ENCODE measurements around the gene AUTS2. TPM values are rescaled to one million over a fixed set of nuclear protein-coding genes. Genes with fewer than 3 reads are reported as not detected.

Gene AUTS2
- total RNA-seq, 1 donor from 2014 or later: 119 TPM

DNA sequence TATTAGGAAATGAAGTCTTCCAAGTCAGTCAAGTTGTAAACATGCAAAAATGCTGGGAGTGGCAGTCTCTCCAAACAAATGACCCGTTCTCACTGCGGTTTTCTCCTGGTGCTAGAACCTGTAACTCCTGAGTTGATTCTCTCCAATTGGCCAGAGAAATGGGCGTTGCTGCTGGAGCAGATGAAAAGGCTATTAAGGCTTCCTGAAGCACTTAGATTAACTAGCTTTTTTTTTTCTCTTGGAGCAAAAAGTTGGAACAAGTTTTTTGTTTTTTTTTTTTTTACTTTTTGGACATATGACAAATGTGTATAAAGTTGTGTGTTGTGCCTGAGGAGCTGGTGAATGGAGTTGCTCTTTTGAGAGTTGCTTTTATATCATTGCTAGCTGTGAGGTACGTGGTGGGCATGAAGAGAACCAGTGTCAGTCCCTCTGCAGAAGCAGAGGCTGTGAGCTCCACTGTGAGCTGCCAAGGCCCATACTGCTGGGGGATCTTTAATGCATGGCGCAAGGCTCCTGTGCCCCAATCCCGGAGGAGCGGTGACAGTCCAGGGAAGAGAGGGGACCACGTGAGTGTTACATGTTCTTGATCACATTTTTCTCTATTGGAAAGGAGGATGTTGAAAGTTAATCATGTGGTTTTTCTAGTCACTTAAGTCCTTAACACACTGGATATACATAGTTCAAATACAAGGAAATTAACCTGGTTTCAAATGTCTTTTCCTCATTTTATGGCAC is 1140.0 kb downstream of the AUTS2 start:
- DNase-seq (ENCODE audit: low spot score): peak; percentile 67

GRCh38 chr7:70739646-70740210 is 1141.5 kb downstream of the AUTS2 start:
- no peak for DNase-seq (ENCODE audit: low spot score)

DNA sequence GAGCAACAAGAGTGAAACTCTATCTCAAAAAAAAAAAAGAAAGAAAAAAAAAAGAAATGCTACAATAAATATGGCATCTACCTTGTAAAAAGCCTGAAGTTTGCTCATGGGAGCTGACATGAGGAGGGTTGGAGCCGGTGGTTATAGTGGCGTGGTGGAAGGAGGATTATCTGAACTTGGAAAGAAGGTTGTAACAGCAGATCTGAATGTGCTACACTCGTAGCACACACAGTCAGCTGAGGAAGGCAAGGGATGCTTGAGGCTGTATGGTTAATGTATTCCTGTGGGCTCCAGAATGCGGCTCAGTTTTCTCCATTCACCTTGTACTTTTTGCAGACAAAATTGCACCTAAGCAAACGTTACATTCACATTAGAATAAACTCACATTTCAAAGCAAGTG is 1143.4 kb downstream of the AUTS2 start:
- DNase-seq (ENCODE audit: low spot score): no peak

- no peak for DNase-seq (ENCODE audit: low spot score)
Measured at GRCh38 chr7:70743531-70744325, 1145.5 kb downstream of the AUTS2 start.

- DNase-seq (ENCODE audit: low spot score): no peak
Measured at GRCh38 chr7:70744492-70744891, 1146.2 kb downstream of the AUTS2 start.

DNA sequence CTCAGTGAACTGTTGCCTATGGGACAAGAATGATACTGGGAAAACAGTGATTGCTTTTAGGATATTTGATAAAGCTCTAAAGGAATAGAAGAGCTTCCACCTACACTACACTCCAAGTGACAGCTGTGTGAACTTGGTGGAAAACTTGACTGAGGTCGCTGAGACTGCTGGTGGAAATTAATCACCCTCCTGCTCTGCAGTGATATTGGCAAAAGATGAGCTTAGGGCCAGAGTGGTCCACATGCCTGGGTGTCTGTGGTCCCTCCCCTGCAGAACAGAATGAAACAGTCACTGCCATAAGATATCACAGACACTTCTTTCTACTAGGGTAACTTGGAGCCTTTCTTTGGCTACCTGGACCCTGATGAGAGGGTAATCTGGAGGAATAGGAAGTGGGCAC is 1151.6 kb downstream of the AUTS2 start:
- DNase-seq (ENCODE audit: low spot score): no peak

DNA sequence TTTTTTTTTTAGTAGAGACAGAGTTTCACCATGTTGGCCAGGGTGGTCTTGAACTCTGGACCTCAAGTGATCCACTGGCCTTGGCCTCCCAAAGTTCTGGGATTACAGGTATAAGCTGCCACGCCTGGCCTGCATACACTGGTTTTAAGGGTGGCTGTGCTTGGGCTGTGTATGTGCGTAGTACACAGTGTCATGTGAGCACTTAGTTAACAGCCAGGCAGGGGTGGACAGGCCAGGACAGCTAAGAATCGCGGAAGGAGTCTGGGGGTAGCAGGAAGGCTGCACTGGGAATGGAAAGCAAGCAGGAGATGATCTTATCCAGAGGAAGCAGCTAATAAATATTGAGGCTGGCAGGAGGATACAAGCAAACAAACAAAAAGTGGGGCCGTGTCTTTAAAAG is 1153.6 kb downstream of the AUTS2 start:
- no peak for DNase-seq (ENCODE audit: low spot score)

GRCh38 chr7:70752794-70753241 is 1154.5 kb downstream of the AUTS2 start:
- no peak for DNase-seq (ENCODE audit: low spot score)

GRCh38 chr7:70756789-70757188 is 1158.5 kb downstream of the AUTS2 start:
- no peak for DNase-seq (ENCODE audit: low spot score)

- no peak for DNase-seq (ENCODE audit: low spot score)
Measured at GRCh38 chr7:70758646-70759045, 1160.4 kb downstream of the AUTS2 start.

- no peak for DNase-seq (ENCODE audit: low spot score)
Measured at GRCh38 chr7:70759674-70760073, 1161.4 kb downstream of the AUTS2 start.

GRCh38 chr7:70761711-70762328 is 1163.5 kb downstream of the AUTS2 start:
- no peak for DNase-seq (ENCODE audit: low spot score)

DNA sequence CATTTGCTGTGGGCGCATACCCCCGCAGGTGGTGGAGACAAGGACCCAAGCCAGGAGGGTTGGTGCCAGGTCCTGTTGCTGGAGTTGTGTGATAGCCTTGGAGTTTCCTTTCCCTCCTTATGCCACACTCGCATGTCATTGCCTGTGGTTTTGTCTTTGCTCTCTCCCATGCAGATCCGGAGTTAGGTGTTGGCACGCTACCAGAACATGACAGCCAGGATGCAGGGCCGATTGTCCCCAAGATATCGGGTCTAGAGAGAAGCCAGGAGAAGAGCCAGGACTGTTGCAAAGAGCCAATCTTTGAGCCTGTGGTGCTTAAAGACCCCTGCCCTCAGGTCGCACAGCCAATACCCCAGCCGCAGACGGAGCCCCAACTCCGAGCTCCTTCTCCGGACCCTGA is 1164.4 kb downstream of the AUTS2 start:
- DNase-seq (ENCODE audit: low spot score): no peak

DNA sequence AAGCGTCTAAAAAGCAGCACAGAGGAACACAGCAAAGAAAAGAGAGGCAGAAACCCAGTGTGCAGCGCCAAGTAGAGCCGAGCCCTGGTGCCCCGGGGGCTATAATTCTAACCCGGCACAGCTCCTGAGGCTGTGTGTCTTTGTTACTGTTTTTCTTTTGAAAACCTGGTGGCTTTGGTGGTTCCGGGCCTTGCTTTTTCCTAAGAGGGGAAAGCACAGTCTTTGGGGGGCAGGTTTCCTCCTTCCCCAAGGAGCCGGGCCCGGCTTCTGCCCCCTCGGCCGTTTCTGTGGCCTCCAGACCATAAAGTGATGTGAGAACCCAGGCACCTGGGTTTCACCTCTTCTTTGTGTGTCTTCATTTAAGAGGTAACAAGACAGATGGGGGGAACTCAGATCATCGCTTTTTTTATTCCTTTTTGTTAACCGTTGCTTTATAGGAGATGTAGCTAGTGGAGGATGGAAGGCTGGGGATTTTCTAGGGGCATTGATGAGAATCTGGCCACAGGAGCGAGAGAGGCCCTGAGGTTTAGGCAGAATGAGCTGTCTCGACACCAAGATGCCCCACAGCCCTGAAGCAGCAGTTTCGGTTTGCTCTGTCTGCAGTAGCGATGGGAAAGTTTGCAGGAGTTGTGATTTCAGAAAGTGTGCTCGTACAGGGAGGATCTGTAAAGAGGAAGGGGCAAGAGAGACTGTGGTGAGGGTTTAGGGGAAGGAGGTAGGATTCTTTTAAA is 1165.9 kb downstream of the AUTS2 start:
- no peak for DNase-seq (ENCODE audit: low spot score)

DNA sequence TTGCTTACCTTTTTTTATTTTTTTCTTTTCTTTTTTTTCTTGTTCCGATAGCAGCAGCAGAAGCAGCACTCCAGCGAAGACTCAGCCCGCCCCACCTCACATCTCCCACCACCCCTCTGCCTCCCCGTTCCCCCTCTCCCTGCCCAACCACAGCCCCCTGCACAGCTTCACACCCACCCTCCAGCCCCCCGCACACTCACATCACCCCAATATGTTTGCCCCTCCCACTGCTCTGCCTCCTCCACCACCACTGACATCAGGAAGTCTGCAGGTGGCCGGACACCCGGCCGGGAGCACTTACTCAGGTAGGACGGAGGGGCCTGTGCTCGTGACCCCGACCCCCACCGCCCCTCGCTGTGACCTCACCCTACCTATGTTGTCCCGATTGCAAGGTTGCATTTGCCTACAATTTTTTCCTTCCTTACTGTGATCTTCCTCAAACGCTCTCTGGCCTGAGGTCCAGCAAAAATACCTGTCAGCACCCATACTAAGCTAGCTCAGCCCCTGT is 1166.5 kb downstream of the AUTS2 start:
- DNase-seq (ENCODE audit: low spot score): no peak

DNA sequence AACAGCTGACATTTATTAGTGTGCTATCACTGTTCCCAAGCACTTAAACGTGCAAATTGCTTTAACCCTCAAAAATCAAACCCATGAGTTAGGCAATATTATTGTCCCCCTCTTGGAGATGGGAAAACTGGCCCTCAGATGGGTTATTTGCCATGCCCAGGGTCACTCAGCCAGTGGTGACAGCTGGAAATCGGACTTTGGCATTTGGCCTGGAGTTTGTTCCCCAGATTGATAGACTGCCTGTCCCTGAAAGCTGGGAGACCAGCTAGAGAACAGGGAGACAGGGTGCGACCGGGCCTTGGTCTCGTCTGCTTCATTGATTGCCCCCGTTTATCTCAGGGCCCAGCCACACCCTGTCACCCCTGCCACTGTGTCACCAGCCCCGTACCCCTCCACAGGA is 1167.4 kb downstream of the AUTS2 start:
- no peak for DNase-seq (ENCODE audit: low spot score)

DNA sequence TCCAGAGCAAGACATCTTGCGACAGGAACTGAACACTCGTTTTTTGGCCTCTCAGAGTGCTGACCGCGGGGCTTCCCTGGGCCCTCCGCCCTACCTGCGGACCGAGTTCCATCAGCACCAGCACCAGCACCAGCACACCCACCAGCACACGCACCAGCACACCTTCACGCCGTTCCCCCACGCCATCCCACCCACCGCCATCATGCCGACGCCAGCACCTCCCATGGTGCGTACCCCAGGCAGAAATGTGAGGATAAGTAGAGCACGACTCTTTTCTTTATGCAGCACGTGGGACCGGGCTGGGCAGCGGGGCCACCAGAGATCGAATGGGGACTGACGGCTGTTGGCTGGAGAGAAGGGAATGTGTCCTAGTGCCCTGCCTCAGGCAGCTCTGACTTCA is 1167.8 kb downstream of the AUTS2 start:
- DNase-seq (ENCODE audit: low spot score): no peak

- DNase-seq (ENCODE audit: low spot score): no peak
Measured at GRCh38 chr7:70766694-70767093, 1168.4 kb downstream of the AUTS2 start.

DNA sequence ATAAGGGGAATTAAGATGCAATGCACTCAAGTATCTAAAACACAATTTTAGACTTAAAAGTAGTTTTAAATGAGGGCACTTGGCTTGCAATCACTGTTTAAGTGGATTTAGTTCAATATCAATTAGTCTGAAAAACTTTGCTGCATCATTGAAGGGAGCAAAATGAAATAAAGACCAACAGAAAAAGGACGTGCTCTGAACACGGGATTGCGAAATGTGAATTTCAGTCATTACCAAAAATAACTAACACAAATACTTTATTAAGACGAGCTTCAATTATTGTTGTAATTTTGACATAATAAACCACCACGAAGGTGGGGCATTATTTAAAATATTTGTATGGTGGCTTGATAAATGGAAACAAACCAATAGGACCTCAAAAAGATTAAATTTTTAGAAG is 1171.9 kb downstream of the AUTS2 start:
- no peak for DNase-seq (ENCODE audit: low spot score)

DNA sequence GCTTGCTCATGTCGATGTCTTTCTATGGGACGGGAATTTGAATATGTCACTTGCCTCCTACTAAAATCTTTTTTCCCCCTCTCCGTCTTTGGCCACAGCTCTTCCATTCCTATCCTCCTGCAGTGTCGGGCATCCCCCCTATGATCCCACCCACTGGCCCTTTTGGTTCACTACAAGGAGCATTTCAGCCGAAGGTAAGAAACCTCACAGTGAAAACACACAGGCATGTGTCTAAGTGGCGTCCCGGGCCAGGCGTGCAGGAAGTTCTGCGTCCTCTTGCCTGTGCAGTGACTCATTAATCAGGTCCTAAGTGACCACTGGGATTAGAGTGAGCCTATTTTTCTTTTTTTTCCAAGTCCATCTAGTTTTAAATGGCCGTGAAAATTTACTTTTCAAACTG is 1173.2 kb downstream of the AUTS2 start:
- DNase-seq (ENCODE audit: low spot score): no peak

DNA sequence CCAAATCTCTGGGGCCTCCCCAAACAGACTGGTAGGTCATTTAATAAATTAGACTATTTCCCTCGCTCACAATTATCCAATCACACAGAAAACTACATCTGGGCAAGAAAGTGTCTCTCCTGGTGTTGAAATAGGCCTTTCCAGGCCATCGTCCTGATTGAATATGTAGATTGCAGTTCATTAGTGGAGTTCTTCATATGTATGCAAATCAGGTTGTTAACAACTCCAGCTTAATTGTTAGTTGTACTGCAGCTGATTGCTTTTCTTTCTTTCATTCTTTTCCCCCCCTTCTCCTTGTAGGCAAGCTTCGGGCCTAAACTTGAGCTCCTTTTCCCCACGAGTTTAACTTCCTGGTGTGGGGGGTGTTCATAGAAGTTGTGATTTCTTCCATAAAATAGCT is 1174.6 kb downstream of the AUTS2 start:
- no peak for DNase-seq (ENCODE audit: low spot score)

- no peak for DNase-seq (ENCODE audit: low spot score)
Measured at GRCh38 chr7:70773406-70773805, 1175.1 kb downstream of the AUTS2 start.
